ENCODE results near the gene GLP1R. TPM values are rescaled to one million over a fixed set of nuclear protein-coding genes. Genes with fewer than 3 reads are reported as not detected.

The GLP1R gene
- total RNA-seq, 1 experiment from 2014 or later, result not detected

DNA sequence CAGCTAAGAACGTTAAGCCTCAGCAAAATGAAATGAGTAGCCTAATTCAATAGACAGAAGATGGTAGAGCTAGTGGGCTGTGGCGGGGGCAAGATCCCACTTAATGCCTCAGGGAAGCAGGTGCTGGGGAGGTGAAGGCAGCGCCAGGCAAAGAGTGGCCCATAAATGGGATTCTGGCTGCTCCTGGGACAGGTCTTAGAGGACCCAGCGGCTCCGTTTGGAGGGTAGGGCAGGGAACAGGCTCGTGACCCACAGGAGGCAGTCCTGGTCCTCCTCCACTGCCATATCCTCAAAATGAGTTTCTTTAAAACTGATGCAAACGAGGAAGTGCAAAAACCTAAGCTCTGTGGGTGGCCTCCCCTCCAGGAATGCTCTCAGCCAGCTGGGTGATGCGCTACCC, 33.7 kb downstream of the GLP1R start:
- in situ Hi-C loops (cut with HindIII; ENCODE audit: low pct_unique_long_range_greater_than_20kb, low sequenced_read_pairs) (no loop called here), intact Hi-C loops (cut with micrococcal nuclease; ENCODE audit: unreplicated experiment) (no loop called here)
- no peaks in the 10 kb centered on the region for H3K9me3 ChIP-seq (ENCODE audit: control insufficient read depth, insufficient read depth, low read depth, low read length)
- TF ChIP-seq POLR2AphosphoS5 (IDR thresholded peaks at IDR 0.05; ENCODE audit: low read depth, low read length), result no peak
- TF ChIP-seq TCF7L2 (IDR thresholded peaks at IDR 0.05; ENCODE audit: low read depth, low read length), result no peak
- no peak for TF ChIP-seq SIN3A (IDR thresholded peaks at IDR 0.05; ENCODE audit: borderline replicate concordance, insufficient read depth, low read depth, low read length)
- TF ChIP-seq, protein P1, sequence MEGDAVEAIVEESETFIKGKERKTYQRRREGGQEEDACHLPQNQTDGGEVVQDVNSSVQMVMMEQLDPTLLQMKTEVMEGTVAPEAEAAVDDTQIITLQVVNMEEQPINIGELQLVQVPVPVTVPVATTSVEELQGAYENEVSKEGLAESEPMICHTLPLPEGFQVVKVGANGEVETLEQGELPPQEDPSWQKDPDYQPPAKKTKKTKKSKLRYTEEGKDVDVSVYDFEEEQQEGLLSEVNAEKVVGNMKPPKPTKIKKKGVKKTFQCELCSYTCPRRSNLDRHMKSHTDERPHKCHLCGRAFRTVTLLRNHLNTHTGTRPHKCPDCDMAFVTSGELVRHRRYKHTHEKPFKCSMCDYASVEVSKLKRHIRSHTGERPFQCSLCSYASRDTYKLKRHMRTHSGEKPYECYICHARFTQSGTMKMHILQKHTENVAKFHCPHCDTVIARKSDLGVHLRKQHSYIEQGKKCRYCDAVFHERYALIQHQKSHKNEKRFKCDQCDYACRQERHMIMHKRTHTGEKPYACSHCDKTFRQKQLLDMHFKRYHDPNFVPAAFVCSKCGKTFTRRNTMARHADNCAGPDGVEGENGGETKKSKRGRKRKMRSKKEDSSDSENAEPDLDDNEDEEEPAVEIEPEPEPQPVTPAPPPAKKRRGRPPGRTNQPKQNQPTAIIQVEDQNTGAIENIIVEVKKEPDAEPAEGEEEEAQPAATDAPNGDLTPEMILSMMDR (IDR thresholded peaks at IDR 0.05), result no peak
- TF ChIP-seq, protein P2, sequence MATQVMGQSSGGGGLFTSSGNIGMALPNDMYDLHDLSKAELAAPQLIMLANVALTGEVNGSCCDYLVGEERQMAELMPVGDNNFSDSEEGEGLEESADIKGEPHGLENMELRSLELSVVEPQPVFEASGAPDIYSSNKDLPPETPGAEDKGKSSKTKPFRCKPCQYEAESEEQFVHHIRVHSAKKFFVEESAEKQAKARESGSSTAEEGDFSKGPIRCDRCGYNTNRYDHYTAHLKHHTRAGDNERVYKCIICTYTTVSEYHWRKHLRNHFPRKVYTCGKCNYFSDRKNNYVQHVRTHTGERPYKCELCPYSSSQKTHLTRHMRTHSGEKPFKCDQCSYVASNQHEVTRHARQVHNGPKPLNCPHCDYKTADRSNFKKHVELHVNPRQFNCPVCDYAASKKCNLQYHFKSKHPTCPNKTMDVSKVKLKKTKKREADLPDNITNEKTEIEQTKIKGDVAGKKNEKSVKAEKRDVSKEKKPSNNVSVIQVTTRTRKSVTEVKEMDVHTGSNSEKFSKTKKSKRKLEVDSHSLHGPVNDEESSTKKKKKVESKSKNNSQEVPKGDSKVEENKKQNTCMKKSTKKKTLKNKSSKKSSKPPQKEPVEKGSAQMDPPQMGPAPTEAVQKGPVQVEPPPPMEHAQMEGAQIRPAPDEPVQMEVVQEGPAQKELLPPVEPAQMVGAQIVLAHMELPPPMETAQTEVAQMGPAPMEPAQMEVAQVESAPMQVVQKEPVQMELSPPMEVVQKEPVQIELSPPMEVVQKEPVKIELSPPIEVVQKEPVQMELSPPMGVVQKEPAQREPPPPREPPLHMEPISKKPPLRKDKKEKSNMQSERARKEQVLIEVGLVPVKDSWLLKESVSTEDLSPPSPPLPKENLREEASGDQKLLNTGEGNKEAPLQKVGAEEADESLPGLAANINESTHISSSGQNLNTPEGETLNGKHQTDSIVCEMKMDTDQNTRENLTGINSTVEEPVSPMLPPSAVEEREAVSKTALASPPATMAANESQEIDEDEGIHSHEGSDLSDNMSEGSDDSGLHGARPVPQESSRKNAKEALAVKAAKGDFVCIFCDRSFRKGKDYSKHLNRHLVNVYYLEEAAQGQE (IDR thresholded peaks at IDR 0.05; ENCODE audit: insufficient read depth in 1 of 2, low read depth in 2 of 2, low read length in 1 of 2), result no peak
- H3K27me3 ChIP-seq (ENCODE audit: control insufficient read depth, insufficient read depth, low read length), result peaks cover 6% of the 10 kb centered on the region
- no peak for DNase-seq (ENCODE audit: low read depth, low spot score)
- ChIA-PET POLR2A (no interaction called here), CTCF (no interaction called here)
- BruUV-seq (replicated peaks), result no TSS peak
- ATAC-seq, result no peak
- H3K4me3 ChIP-seq (ENCODE audit: low read depth in 2 of 2, low read length in 2 of 2), result no peak overlapping the region
- H3K36me3 ChIP-seq (ENCODE audit: control insufficient read depth, insufficient read depth, low read length), result no peaks in the 10 kb centered on the region
- H3K4me1 ChIP-seq (ENCODE audit: control insufficient read depth, insufficient read depth, low read length), result no peaks in the 10 kb centered on the region
- H3K27ac ChIP-seq (ENCODE audit: low read length), result no peak overlapping the region

DNA sequence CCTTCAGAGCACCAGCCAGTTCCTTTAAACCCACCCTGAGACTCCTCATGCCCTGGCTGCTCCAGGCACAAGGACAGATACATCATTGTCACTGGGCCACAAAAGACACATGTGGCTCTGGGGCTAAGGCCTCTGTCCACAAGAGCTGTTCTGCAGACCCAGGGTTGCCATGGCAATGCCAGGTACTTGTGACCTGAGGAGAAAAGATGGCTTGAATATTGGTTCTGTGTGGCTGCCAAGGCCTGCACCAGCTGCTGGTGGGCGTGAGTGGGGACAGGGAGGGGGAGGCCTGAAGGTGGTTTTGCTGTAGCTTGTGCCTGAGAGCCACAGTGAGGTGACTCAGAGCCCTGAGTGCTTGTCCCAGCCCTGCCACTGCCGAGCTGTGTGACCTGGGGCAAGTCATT, 34.7 kb downstream of the GLP1R start:
- no peaks in the 10 kb centered on the region for H3K36me3 ChIP-seq (ENCODE audit: control insufficient read depth, insufficient read depth, low read length)
- H3K27ac ChIP-seq (ENCODE audit: low read length), result no peak overlapping the region
- intact Hi-C loops (cut with micrococcal nuclease; ENCODE audit: unreplicated experiment) (no loop called here), in situ Hi-C loops (cut with HindIII; ENCODE audit: low pct_unique_long_range_greater_than_20kb, low sequenced_read_pairs) (no loop called here)
- BruUV-seq (replicated peaks), result no TSS peak
- no peak overlapping the region for H3K4me3 ChIP-seq (ENCODE audit: low read depth in 2 of 2, low read length in 2 of 2)
- no peaks in the 10 kb centered on the region for H3K4me1 ChIP-seq (ENCODE audit: control insufficient read depth, insufficient read depth, low read length)
- ATAC-seq (no peak), DNase-seq (ENCODE audit: low read depth, low spot score) (no peak)
- no peaks in the 10 kb centered on the region for H3K9me3 ChIP-seq (ENCODE audit: control insufficient read depth, insufficient read depth, low read depth, low read length)
- TF ChIP-seq, protein P2 (IDR thresholded peaks at IDR 0.05; ENCODE audit: insufficient read depth in 1 of 2, low read depth in 2 of 2, low read length in 1 of 2), result no peak
- TF ChIP-seq SIN3A (IDR thresholded peaks at IDR 0.05; ENCODE audit: borderline replicate concordance, insufficient read depth, low read depth, low read length) (no peak), TCF7L2 (IDR thresholded peaks at IDR 0.05; ENCODE audit: low read depth, low read length) (no peak), POLR2AphosphoS5 (IDR thresholded peaks at IDR 0.05; ENCODE audit: low read depth, low read length) (no peak)
- TF ChIP-seq, protein P1 (IDR thresholded peaks at IDR 0.05), result no peak
- H3K27me3 ChIP-seq (ENCODE audit: control insufficient read depth, insufficient read depth, low read length), result peaks cover 13% of the 10 kb centered on the region
- POLR2A ChIA-PET, result no interaction called here
- CTCF ChIA-PET, result no interaction called here

Data from Panc1 (cell line).